Kidney epithelial cell (primary cell): ENCODE results near the gene RPS29. TPM values are rescaled to one million over a fixed set of nuclear protein-coding genes. Genes with fewer than 3 reads are reported as not detected.

Experiments
- DNase-seq: peaks from one replicate; pipeline ENCODE4 v3.0.0-alpha.2; 2010; ENCODE audit warnings: low read depth
- H3K27me3 ChIP-seq: 2 replicates; pipeline ENCODE4 v1.6.0; 2011; ENCODE audit warnings: low read length; ENCODE audit not compliant: control insufficient read depth, insufficient read depth
- H3K36me3 ChIP-seq: 2 replicates; pipeline ENCODE4 v1.5.1; 2011; ENCODE audit warnings: low read length; ENCODE audit not compliant: control insufficient read depth, insufficient read depth
- H3K4me3 ChIP-seq: 2 replicates; pipeline ENCODE4 v1.5.1; 2011; ENCODE audit warnings: low read depth, mild to moderate bottlenecking, control low read depth, low read length
- CTCF ChIP-seq: IDR thresholded peaks from 2 replicates; pipeline ENCODE4 v1.5.1; 2011; ENCODE audit warnings: mild to moderate bottlenecking, moderate library complexity, low read length, control low read depth, inconsistent platforms; ENCODE audit not compliant: insufficient read depth, poor library complexity, severe bottlenecking
- total RNA-seq: library from RNA; depleted of rRNA; stranded (reverse); fragments of >200 nt; gene quantifications from 2 replicates; pipeline ENCODE4 v1.2.3, GENCODE V29; 2015

Gene RPS29
- total RNA-seq, 1 donor from 2014 or later: 11,881 TPM

DNA sequence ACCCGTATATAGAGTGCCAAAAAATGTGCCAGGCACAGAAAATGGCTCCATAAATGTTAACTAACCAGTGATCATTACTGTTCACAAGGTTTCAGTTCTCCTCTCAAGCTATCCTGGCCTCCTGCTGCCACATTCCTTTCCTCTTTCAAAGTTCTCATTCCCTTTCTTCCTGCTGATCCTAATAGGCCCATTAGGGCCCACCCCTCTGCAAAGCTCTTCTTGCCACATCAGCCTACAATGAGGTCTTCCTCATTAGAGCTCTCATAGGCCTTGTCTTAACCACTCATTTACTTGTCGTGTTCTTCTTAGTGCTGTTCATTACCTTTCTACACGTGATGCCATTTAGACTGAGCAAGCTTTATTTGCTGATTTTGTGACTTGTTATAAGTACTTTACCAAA is 40.5 kb downstream of the RPS29 start:
- no peak for TF ChIP-seq CTCF
- DNase-seq: no peak
- no peaks in the 10 kb centered on the region for H3K27me3 ChIP-seq
- no peak overlapping the region for H3K4me3 ChIP-seq
- no peaks in the 10 kb centered on the region for H3K36me3 ChIP-seq

DNA sequence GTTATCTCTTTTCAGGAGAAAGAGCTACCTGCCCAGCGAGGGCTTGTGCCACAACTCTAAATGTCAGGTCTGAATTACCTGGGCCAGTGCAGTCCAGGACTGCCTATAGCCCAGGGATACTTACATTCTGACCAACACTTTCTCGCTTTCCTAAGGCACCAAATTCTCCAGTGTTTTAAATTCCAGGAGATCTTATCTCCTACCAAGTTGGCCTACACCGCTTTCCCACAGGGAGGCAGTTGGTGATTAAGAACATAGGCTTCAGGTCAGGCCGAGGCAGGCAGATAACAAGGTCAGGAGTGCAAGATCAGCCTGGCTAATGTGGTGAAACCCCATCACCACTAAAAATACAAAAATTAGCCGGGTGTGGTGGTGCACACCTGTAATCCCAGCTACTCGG is 41.1 kb downstream of the RPS29 start:
- no peak overlapping the region for H3K4me3 ChIP-seq
- no peaks in the 10 kb centered on the region for H3K36me3 ChIP-seq
- no peak for TF ChIP-seq CTCF
- no peaks in the 10 kb centered on the region for H3K27me3 ChIP-seq
- no peak for DNase-seq

- no peaks in the 10 kb centered on the region for H3K27me3 ChIP-seq
- no peak for DNase-seq
- no peak for TF ChIP-seq CTCF
- no peak overlapping the region for H3K4me3 ChIP-seq
- no peaks in the 10 kb centered on the region for H3K36me3 ChIP-seq
These were observed 45.1 kb downstream of the RPS29 start for GRCh38 chr14:49541049-49541448.

DNA sequence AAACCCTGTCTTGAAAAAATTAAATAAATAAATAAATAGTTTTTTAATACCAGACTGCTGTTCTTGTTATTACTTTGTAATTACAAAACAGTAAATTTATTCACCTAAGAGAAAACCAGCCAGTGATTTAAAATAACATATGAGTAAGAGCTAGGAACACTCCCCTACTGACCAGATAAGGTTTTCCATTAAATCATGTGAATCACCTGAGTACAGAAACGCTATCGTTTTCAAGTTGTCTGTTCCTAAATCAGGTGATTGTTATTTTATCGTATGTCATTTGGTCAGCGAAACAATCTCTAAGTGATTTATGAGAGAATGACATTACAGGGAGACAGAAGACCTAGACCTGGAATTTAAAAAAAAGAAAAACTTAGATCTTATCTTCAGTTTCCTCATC is 47.3 kb downstream of the RPS29 start:
- TF ChIP-seq CTCF: no peak
- DNase-seq: no peak
- H3K36me3 ChIP-seq: no peaks in the 10 kb centered on the region
- no peaks in the 10 kb centered on the region for H3K27me3 ChIP-seq
- H3K4me3 ChIP-seq: no peak overlapping the region

Other genes starting within 250 kb of the RPS29 start
- 7.5 and 12.4 TPM in 2 replicates for gene LRR1, start 12.6 kb upstream of the RPS29 start, total RNA-seq
- gene RPL36AL, start 34.2 kb upstream of the RPS29 start, total RNA-seq: 168 and 258 TPM in 2 replicates
- gene MGAT2, start 34.4 kb upstream of the RPS29 start, total RNA-seq: 38.5 and 45.2 TPM in 2 replicates
- 22.9 and 23.8 TPM in 2 replicates for gene DNAAF2, start 48.9 kb upstream of the RPS29 start, total RNA-seq
- 2.8 and 10.2 TPM in 2 replicates for gene POLE2, start 101.8 kb upstream of the RPS29 start, total RNA-seq
- 0.54 and 1.9 TPM in 2 replicates for gene KLHDC1, start 106.7 kb upstream of the RPS29 start, total RNA-seq
- 30.8 and 32.6 TPM in 2 replicates for gene KLHDC2, start 181.8 kb upstream of the RPS29 start, total RNA-seq